DMS114 treated with DMSO at 0.1 percent for 48 hours (cell line): Measurements from ENCODE around the gene TBC1D1.

Experiments used
- DNase-seq: peaks from one replicate; lab custom pipeline; 2025; ENCODE audit not compliant: unreplicated experiment; lab: John Stamatoyannopoulos, UW

TBC1D1 gene

DNA sequence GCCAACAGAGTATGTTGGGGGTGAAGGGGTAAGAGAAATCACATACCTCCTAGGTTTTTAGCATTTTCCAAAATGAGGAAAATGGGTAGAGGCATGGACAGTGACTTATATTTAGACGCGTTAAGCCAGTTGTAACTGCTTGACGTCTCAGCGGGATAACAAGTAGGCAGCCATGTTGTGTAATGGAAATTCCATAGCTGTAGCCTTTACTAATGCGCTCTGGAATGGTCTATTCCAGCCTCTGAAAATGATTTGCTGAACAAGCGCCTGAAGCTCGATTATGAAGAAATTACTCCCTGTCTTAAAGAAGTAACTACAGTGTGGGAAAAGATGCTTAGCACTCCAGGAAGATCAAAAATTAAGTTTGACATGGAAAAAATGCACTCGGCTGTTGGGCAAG is 204.8 kb downstream of the TBC1D1 start:
- DNase-seq: no peak

DNA sequence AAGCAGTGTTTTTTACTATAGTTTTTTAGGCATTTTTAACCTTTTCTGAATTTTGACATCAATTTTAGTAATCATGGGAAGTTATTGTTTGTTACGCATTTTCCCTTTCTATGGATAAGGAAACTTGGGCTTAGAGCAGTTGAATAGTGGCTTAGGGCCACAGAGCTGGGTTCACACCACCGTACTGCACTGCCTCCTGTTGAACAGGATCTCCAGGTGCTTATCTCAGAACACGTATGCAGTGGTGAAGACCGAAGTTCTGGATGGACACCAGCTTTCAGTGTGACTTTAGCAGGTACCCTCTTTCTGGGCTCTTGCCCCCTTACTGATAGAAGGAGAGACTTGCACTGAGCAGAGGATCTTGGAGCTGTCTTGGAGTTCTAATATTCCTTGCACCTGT is 206.9 kb downstream of the TBC1D1 start:
- DNase-seq: no peak

DNA sequence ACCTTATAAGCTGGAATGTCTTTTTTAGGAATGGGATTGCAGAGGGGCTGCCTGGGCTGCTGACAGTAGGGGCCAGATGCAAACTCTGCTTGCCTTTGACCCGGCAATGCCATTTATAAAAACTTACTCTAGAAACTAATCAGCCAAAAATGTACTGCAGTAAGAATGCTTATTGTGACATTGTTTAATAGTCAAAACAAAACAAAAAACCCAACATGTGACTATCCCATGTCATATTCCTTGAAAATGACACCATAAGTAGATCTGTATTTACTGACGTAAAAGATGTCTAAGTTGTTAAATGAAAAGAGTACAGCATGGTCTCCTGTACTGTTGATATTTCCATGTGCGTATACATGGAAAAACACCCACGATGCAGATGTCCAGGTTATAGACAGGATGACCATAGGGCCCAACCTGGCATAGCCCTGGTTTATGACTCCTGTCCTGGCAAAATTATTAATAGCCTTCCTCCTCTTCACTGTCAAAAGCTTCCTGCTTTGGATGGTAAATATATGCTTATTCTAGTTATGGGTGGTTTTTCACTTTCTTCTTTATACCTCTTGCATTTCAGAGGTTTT is 208.2 kb downstream of the TBC1D1 start:
- no peak for DNase-seq

DNA sequence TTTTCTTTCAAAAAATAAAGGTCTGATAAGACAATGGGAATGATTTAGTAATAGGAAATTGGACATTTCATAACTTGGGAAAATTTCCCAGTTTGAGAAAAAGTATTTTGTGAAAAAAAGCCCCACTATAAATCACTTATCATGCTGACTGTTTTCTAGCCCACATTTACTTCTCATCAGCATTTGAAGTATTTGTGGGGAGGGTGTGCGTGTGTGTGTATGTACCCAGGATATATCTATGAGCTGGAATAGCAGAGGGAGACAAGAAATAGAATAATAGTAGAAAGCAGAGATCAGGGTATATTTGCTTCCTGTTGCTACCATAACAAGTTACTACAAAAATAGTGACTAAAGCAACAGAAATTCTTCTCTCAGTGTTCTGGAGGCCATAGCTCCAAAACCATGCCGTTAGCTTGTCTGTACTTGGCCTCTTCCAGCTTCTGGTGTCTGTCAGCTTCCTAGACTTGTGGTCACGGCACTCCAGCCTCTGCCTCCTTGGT is 209.1 kb downstream of the TBC1D1 start:
- no peak for DNase-seq

DNA sequence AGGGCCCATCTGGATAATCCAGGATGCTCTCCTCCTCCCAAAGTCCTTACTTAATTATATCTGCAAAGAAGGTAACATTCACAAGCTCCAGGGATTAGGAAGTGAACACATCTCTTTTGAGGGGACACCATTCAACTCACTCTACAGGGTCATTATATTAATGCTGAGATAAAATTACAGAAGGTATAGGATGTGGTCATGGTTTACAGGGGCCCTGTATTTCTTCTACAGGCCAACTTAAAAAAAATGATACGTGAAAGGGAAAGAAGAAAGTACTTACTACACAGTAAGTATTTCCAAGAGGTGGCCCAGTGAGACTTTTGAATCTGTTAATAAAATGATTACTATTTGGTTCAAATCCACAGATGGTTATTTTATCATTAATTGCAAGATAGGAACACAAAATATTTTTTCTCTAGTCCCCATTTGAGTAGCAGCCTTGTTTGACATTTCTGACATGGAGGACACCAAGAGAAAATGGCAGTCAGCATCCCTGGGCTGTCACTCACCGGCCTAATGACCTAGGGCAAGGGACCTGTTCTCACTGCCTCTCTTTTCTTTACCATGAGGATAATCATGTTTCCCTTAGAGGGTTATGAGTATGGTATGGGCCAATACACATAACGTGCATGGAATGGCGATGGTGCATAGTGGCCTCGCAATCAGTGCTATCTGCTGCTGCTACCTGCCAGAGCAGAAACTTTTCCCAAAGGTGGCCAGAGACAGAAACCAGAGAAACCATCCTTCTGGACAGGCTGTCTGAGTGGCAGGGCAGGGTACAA is 209.8 kb downstream of the TBC1D1 start:
- DNase-seq: no peak

DNA sequence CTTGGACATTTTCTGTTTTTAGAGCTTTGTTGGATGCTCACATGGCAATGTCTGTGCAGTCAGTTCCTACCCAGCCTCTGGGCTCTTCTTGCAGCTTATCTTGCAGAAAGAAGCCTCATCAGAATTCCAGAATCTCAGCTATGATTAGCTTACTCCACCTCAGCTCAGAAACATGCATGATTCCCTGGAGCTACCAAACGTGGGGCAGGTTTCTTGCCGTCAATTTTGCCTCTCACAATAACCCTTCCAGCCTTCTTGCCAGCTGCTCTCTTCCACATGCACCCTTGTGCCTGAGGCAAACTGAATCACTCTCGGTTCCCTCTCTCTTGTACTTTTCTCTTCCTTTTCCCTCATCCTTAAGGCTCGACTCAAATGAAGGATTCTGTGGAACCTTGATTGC is 210.7 kb downstream of the TBC1D1 start:
- no peak for DNase-seq

DNA sequence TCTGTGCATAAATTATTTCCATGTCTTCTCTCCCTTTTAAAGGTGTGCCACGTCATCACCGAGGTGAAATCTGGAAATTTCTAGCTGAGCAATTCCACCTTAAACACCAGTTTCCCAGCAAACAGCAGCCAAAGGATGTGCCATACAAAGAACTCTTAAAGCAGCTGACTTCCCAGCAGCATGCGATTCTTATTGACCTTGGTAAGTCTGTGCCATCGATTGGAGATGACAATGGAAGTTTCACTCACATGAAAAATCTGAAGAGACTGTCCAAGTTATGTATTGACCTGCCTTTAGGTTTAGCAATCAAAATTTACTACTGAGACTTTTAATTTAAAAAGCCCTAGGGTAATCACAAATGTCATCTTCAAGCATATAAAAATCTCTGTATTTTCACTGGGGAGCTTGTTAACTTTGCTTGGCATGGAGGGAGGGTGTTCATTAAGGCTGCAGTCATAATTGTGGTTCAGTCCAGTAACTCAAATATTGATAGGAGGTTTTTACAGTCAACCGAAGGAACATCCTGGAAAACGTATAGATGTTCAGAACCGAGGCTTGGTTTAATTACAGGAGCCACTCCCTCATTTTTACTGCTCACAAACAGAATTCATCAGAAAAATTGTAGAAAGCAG is 212.2 kb downstream of the TBC1D1 start:
- DNase-seq: no peak

DNA sequence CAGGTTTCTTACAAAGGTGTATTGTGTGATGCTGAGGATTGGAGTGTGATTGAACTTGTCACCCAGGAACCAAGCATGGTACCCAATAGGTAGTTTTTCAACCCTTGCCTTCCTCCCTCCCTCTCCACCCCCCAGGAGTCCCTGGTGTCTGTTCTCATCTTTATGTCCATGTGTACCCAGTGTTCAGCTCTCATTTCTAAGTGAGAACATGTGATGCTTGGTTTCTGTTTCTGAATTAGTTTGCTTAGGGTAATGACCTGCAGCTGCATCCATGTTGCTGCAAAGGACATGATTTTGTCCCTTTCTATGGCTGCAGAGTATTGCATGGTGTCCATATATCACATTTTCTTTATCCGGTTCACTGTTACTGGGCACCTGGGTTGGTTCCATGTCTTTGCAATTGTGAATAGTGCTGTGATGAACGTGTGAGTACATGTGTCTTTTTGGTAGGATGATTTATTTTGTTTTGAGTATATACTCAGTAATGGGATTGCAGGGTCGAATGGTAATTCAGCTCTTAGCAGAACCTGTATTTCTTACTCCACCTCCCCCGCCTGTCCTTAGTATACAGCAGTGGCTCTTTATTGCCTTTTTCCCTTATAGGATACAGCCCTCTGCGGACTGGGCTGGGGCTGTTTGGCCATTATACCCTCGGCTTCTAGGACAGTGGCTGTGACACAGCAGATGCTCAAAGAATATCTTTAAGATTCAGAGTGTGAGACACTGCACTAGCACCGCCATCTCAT is 214.8 kb downstream of the TBC1D1 start:
- no peak for DNase-seq

DNA sequence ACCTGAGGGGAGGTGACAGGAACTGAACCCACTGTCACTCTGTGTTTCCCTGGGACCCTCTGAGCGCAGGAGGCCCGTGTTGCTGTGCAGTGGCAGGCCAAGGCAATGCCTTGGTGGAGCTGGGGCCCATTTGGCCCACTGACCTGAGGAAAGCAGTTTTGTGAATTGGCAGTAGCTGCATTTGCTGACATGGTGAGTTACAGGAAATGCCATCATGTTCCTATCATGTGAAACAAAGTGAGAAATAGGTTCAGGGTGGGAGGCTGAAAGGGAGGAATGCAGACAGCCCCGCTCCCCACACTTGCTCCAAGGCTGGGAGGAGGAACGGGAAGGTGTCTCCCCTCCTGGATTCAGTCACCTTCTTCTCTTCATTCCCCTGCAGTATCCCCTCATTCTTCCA is 215.4 kb downstream of the TBC1D1 start:
- DNase-seq: no peak

DNA sequence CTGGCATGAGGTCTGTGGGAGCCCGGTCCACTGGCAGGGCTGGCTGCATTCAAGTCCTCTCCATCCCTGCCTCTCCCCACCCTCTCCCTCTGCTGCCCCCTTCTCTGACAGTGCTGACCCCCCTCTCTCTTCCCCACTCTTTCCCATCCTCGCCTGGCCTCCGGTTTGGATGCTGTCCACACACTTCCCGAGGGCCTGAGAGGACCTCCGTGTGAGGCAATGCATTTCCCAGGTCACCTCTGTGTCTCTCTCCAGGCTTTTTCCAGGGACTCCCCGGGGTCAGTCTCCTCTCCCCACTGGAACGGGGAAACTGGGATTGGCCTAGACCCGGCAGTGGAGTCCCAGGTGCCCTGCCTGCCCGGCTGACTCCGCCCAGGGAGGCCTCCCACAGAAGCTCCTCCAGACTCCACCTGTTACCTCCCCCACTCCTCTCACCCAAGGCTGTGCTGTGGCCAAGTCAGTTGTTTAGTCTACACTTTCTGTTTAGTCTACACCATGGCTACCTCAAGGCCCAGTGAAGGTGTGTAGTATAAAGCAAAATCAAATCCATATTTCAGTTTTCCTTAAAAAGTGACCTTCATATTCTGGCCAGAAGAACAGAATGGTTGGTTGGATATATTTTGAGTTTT is 216.1 kb downstream of the TBC1D1 start:
- DNase-seq: no peak

DNA sequence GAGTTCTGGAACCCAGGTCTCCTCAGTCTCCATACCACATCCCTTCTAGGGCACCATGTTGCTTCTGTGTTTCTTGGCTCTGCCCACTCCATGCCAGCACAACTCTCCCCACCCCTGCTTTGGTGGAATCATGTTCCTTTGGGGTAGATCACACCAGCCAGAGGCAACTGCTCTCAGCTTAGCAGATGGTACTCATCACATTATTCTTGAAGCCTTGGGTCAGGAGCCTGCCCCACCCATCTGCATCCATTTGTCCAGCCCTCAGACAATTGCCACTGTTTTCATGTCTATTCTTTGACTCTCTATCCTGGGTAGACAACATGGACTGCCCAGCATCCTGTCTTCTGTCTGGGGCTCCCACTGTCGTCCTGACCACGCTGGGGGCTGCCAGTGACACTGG is 216.9 kb downstream of the TBC1D1 start:
- DNase-seq: no peak

DNA sequence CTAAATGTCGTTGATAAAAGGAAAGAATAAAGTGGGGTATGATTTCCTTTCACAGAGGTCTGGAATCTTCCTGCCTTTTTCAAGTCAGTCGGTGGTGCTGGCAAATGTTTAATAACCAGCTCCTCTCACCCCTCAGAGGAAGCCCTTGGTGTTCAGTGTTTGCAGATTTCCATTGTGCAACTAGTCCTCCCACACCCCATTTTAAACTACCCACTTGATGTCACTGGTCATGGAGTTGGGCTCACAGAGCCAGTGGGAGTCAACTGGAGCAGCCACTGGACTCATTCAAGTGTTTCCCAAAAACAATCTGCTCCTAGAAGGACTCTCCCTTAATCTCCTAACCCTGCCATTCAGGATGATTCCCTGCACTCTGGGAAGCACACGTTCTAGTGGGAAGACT is 218.5 kb downstream of the TBC1D1 start:
- no peak for DNase-seq

DNA sequence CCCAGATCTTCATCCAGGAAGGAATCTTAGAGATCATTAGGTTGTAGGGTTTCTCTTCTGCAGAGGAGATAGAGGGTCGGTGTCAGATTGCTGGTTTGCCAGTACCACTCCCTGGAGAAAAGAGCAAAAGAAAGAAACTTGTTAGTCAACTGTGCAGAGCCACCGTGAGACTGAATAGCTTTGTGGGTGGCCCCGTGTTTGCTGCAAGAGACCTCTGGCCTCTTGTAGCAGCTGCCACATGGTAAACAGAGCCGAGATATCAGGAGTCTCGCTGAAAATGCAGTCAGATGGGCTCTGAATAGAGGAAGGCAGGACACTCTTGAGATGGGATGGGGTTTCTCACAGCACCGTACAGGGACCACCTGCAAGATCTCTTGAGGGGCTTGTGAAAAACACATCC is 219.0 kb downstream of the TBC1D1 start:
- DNase-seq: no peak

DNA sequence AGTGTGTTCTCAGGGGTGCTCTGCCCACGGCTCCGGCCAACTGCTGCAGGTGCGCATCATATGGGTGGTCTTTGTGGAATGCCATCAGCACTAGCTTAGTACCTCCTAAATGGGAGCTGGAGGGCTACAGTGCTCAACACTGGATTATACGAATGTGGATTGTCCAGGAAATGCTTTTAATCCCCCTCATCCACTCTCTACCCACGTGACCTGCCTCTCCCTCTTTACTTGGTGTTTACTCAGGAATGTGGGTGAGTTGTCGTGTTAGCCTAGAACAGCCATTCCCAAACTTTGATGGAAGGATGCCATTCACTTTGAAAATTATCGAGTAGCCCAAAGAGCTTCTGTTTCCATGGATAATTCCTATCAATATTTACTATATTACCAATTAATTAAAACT is 220.1 kb downstream of the TBC1D1 start:
- DNase-seq: no peak

DNA sequence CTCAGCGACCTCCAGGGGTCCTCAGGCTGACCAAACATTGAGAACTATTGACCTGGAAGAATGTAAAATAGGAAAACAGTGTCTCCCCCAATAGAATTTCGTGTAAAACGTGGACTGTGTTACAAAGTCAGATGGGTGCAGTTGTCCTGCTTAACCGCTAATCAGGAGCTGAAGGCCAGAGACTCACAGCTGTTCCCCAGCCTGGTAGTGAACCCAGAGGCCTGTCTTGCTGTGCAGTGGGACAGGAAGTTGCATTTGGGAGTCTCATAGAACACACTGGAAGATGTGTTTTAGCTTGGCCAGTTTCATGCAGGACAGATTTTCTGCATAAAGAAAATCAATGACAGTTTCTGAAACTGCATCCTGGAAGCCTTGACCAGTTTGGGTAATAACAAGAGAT is 220.8 kb downstream of the TBC1D1 start:
- no peak for DNase-seq

DNA sequence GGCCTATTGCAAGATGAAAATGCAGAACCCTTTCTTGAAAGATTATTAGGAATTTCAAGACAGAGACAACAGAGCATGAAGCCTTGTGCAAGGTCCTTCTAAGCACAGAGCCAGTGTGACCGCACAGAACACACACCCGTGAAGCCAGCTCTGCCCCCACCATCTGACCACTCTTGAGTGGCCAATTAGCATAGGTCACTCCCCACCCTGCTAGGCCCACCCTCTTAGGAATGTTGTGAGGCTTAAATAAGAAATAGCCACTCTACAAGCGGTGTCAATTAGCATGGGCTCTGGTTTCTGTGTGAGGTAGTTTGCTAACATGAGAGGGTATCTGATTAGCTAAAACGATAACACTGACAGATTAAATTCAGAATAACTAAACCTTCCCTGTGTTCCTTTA is 222.2 kb downstream of the TBC1D1 start:
- no peak for DNase-seq

DNA sequence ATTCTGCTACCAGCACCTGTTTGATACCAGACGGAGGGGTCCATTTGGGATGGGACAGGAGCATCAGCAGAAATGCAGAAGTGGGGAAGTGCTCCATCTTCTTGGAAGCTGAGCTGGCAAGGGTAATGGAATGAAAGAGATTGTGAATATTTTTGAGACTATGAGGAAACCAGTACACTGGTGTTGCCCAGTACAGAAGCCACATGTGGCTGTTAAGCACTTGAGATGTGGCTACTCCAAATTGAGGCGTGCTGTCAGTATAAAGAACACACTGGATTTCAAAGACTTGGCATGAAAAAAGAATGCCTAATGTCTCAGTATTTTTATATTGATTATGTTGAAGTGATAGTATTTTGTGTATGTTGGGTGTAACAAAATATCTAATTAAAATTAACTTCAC is 222.7 kb downstream of the TBC1D1 start:
- DNase-seq: no peak

DNA sequence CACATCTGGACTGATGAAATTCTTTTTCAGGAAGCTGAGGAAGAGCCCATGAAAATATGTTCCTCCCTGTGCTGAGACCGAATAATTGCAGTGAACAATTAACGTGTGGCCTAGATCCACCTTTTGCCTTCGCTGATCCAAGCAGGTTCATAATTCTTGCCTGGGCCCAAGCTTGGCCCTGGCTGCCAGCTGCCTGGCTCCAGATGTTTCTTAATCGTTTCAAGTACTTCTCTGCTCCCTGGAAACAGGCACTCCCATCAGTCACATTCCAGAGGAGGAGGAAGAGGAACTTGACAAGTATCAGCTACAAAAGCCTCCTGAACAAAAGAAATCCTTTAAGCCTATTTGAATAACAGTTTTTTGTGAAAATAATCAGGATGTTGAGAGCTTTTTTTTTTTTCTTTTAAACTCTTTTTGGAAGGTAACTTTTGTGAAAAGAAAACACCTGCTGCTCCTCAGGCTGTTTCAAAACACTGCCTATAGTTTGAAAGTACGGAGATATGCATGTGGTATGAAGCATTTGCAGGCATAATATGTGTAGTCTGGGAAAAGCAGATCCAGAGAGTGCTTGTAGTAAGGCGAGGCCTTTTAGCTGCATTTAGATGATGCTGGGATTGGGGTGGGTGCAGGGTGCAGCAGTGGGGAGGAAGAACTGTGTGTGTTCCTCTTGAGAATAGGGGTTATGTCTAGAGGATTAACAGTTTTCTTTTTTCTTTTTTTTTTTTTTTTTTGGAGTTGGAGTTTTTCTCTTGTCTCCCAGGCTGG is 223.7 kb downstream of the TBC1D1 start:
- DNase-seq: no peak

DNA sequence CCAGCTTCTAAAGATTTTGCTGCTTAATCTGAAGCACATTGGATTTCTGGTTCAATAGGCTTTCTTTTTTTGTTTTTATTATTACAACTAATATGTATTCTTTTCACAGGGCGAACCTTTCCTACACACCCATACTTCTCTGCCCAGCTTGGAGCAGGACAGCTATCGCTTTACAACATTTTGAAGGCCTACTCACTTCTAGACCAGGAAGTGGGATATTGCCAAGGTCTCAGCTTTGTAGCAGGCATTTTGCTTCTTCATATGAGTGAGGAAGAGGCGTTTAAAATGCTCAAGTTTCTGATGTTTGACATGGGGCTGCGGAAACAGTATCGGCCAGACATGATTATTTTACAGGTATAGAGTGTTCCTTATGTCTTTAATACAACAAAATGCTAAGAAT is 224.7 kb downstream of the TBC1D1 start:
- no peak for DNase-seq

DNA sequence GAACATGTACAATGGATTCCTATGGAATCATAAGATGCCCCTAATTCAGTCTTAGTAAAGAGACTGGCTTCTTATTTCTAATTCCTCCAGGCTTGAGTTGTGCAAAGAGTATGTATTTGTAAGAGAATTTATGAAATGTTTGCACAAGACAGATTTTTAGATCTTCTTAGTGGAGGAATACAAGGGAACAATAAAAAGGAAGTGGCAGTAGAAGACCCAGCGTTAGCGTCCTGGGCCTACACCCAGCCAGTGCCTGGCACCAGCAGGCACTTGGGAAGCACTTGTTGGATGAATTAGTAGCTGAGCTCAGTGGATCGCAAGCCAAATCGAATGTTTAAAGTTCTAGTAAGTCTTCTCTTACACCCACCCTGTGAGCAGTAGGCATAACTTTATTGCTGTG is 226.7 kb downstream of the TBC1D1 start:
- no peak for DNase-seq
